Panc1 (cell line): Measurements from ENCODE around the gene PIK3R1. TPM values are rescaled to one million over a fixed set of nuclear protein-coding genes. Genes with fewer than 3 reads are reported as not detected.

Source experiments
- ATAC-seq: fragments of 200-7000 bp; cut with Tn5 transposase; 2 replicates; pipeline ENCODE4 v1.9.1; 2020; ENCODE audit warnings: mild to moderate bottlenecking, moderate library complexity
- BruUV-seq: library from RNA; stranded (reverse); fragments of 400-500 nt; replicated peaks from 2 replicates; lab custom pipeline; 2021; lab: Mats Ljungman, UMichigan
- CTCF ChIA-PET: fragments of 300-600 bp; sonication (Branson Sonifier 250); formaldehyde crosslinking; loops from one replicate; lab custom pipeline; 2022; ENCODE audit warnings: antibody characterized with exemption; lab: Charles Lee
- POLR2A ChIA-PET: fragments of 300-600 bp; sonication (Branson Sonifier 250); formaldehyde crosslinking; loops from one replicate; lab custom pipeline; 2022; ENCODE audit warnings: antibody characterized with exemption; lab: Charles Lee
- DNase-seq: peaks from one replicate; pipeline ENCODE4 v3.0.0-alpha.2; 2010; ENCODE audit warnings: low read depth, low spot score
- H3K27ac ChIP-seq: 2 replicates; pipeline ENCODE4 v1.5.1; 2011; ENCODE audit warnings: mild to moderate bottlenecking, low read length, inconsistent platforms
- H3K27me3 ChIP-seq: fragments of 200-500 bp; sonication (Bioruptor generic); 2 replicates; pipeline ENCODE4 v1.6.0; 2014; ENCODE audit warnings: low read length, inconsistent platforms; ENCODE audit not compliant: control insufficient read depth, insufficient read depth
- H3K36me3 ChIP-seq: fragments of 200-500 bp; sonication (Bioruptor generic); 2 replicates; pipeline ENCODE4 v1.5.1; 2014; ENCODE audit warnings: inconsistent platforms, mild to moderate bottlenecking, low read length, moderate library complexity; ENCODE audit not compliant: control insufficient read depth, insufficient read depth
- H3K4me1 ChIP-seq: 2 replicates; pipeline ENCODE4 v1.5.1; 2011; ENCODE audit warnings: inconsistent platforms, mild to moderate bottlenecking, low read length, moderate library complexity; ENCODE audit not compliant: control insufficient read depth, insufficient read depth
- H3K4me3 ChIP-seq, 2 experiments: 2 replicates each; pipeline ENCODE4 v1.5.1; 2011 to 2012; ENCODE audit warnings: low read depth in 2 of 2, low read length in 2 of 2, mild to moderate bottlenecking in 2 of 2, inconsistent platforms in 1 of 2, moderate library complexity in 1 of 2
- H3K9me3 ChIP-seq: fragments of 200-500 bp; sonication (Bioruptor generic); 2 replicates; pipeline ENCODE4 v1.5.1; 2014; ENCODE audit warnings: low read depth, mild to moderate bottlenecking, inconsistent platforms, low read length, moderate library complexity; ENCODE audit not compliant: control insufficient read depth, insufficient read depth
- CTCF ChIP-seq: fragments of 450-650 bp; IDR thresholded peaks from 2 replicates; pipeline ENCODE4 v1.5.1; 2017; ENCODE audit warnings: mild to moderate bottlenecking
- POLR2AphosphoS5 ChIP-seq: IDR thresholded peaks from 2 replicates; pipeline ENCODE4 v1.6.1; 2012; ENCODE audit warnings: mild to moderate bottlenecking, low read depth, low read length, moderate library complexity
- REST ChIP-seq, 2 experiments: IDR thresholded peaks; 2 replicates each; pipeline ENCODE4 v1.6.1; 2011 to 2012; ENCODE audit warnings: low read depth in 2 of 2, control low read depth in 1 of 2, low read length in 1 of 2, mild to moderate bottlenecking in 1 of 2, moderate library complexity in 1 of 2; ENCODE audit not compliant: insufficient read depth in 1 of 2
- SIN3A ChIP-seq: IDR thresholded peaks from 2 replicates; pipeline ENCODE4 v1.6.1; 2012; ENCODE audit warnings: low read depth, mild to moderate bottlenecking, low read length, moderate library complexity, borderline replicate concordance; ENCODE audit not compliant: insufficient read depth
- TCF7L2 ChIP-seq: IDR thresholded peaks from 2 replicates; pipeline ENCODE4 v1.6.1; 2011; ENCODE audit warnings: mild to moderate bottlenecking, low read depth, low read length, inconsistent platforms
- in situ Hi-C: cut with HindIII; loops from 2 replicates; pipeline ENCODE4 v1.10.0; 2016; ENCODE audit warnings: low sequenced_read_pairs, low pct_unique_long_range_greater_than_20kb
- intact Hi-C: fragments of 100-400 bp; cut with micrococcal nuclease; formaldehyde crosslinking; loops from one replicate; pipeline ENCODE4 v1.10.0; 2022; ENCODE audit not compliant: unreplicated experiment
- total RNA-seq: library from RNA; stranded (reverse); gene quantifications from one replicate; pipeline ENCODE4 v1.2.1, GENCODE V29; 2021; ENCODE audit not compliant: unreplicated experiment

Gene PIK3R1
- total RNA-seq, 1 experiment from 2014 or later, result 23.4 TPM

- Histone ChIP-seq H3K4me3 (no peak overlapping the region), H3K27ac (no peak overlapping the region), H3K9me3 (no peaks in the 10 kb centered on the region), H3K4me1 (peaks cover 25% of the 10 kb centered on the region), H3K36me3 (no peaks in the 10 kb centered on the region), H3K27me3 (no peaks in the 10 kb centered on the region)
- no TSS peak for BruUV-seq
- in situ Hi-C loops (no loop called here), intact Hi-C loops (no loop called here)
- ChIA-PET POLR2A (no interaction called here), CTCF (no interaction called here)
- DNase-seq (no peak), ATAC-seq (no peak)
- no peak for TF ChIP-seq TCF7L2
- TF ChIP-seq POLR2AphosphoS5, result no peak
- TF ChIP-seq SIN3A, result no peak
- TF ChIP-seq CTCF, result no peak
- TF ChIP-seq REST (IDR thresholded peaks at IDR 0.05; ENCODE audit: insufficient read depth in 1 of 2, low read depth in 2 of 2, low read length in 1 of 2), result no peak
Measured at GRCh38 chr5:68255305-68256120, 40.0 kb downstream of the PIK3R1 start.

GRCh38 chr5:68257210-68257609, 41.7 kb downstream of the PIK3R1 start:
- no TSS peak for BruUV-seq
- Histone ChIP-seq H3K4me3 (no peak overlapping the region), H3K36me3 (no peaks in the 10 kb centered on the region), H3K4me1 (peaks cover 9% of the 10 kb centered on the region), H3K27ac (no peak overlapping the region), H3K9me3 (no peaks in the 10 kb centered on the region), H3K27me3 (no peaks in the 10 kb centered on the region)
- no peak for ATAC-seq
- POLR2A ChIA-PET, result no interaction called here
- CTCF ChIA-PET, result no interaction called here
- intact Hi-C loops, result no loop called here
- in situ Hi-C loops, result no loop called here
- no peak for DNase-seq
- no peak for TF ChIP-seq REST (IDR thresholded peaks at IDR 0.05; ENCODE audit: insufficient read depth in 1 of 2, low read depth in 2 of 2, low read length in 1 of 2)
- no peak for TF ChIP-seq CTCF
- no peak for TF ChIP-seq POLR2AphosphoS5
- TF ChIP-seq SIN3A, result no peak
- TF ChIP-seq TCF7L2, result no peak
